ENCODE measurements around the gene SPINK4.

SPINK4 gene

GRCh38 chr9:33239921-33240320 is at the start of gene SPINK4:
Gene SPINK4, plus strand, starts transcription at chr9:33240167. Its CDS starts 42 bp downstream, at chr9:33240209.
- no peak for DNase-seq (ENCODE audit: low read depth in 1 of 2, low spot score in 1 of 2)

- DNase-seq (ENCODE audit: low read depth in 1 of 2, low spot score in 1 of 2), result no peak
Measured at GRCh38 chr9:33192493-33193255, 47.3 kb upstream of the SPINK4 start.

GRCh38 chr9:33193818-33194217 is 46.1 kb upstream of the SPINK4 start:
- DNase-seq (ENCODE audit: low read depth in 1 of 2, low spot score in 1 of 2), result no peak

- no peak for DNase-seq (ENCODE audit: low read depth in 1 of 2, low spot score in 1 of 2)
Measured at GRCh38 chr9:33196736-33197135, 43.2 kb upstream of the SPINK4 start.

- no peak for DNase-seq (ENCODE audit: low read depth in 1 of 2, low spot score in 1 of 2)
Measured at GRCh38 chr9:33197279-33198152, 42.5 kb upstream of the SPINK4 start.

- no peak for DNase-seq (ENCODE audit: low read depth in 1 of 2, low spot score in 1 of 2)
Measured at GRCh38 chr9:33198165-33198564, 41.8 kb upstream of the SPINK4 start.

GRCh38 chr9:33202018-33202417 is 37.9 kb upstream of the SPINK4 start:
- no peak for DNase-seq (ENCODE audit: low read depth in 1 of 2, low spot score in 1 of 2)

GRCh38 chr9:33202552-33203201 is 37.3 kb upstream of the SPINK4 start:
- no peak for DNase-seq (ENCODE audit: low read depth in 1 of 2, low spot score in 1 of 2)

- DNase-seq (ENCODE audit: low read depth in 1 of 2, low spot score in 1 of 2), result no peak
Measured at GRCh38 chr9:33209394-33209793, 30.6 kb upstream of the SPINK4 start.

- no peak for DNase-seq (ENCODE audit: low read depth in 1 of 2, low spot score in 1 of 2)
Measured at GRCh38 chr9:33210006-33210715, 29.8 kb upstream of the SPINK4 start.

GRCh38 chr9:33211695-33212393 is 28.1 kb upstream of the SPINK4 start:
- no peak for DNase-seq (ENCODE audit: low read depth in 1 of 2, low spot score in 1 of 2)

GRCh38 chr9:33220681-33221567 is 19.0 kb upstream of the SPINK4 start:
- no peak for DNase-seq (ENCODE audit: low read depth in 1 of 2, low spot score in 1 of 2)

- DNase-seq (ENCODE audit: low read depth in 1 of 2, low spot score in 1 of 2), result no peak
Measured at GRCh38 chr9:33221568-33221884, 18.4 kb upstream of the SPINK4 start.

GRCh38 chr9:33222031-33222430 is 17.9 kb upstream of the SPINK4 start:
- no peak for DNase-seq (ENCODE audit: low read depth in 1 of 2, low spot score in 1 of 2)

- DNase-seq (ENCODE audit: low read depth in 1 of 2, low spot score in 1 of 2), result no peak
Measured at GRCh38 chr9:33223696-33224095, 16.3 kb upstream of the SPINK4 start.

- peak; percentile 11 to 32 for DNase-seq (ENCODE audit: low read depth in 1 of 2, low spot score in 1 of 2)
Measured at GRCh38 chr9:33225319-33226147, 14.4 kb upstream of the SPINK4 start.

- no peak for DNase-seq (ENCODE audit: low read depth in 1 of 2, low spot score in 1 of 2)
Measured at GRCh38 chr9:33227008-33227398, 13.0 kb upstream of the SPINK4 start.

- no peak for DNase-seq (ENCODE audit: low read depth in 1 of 2, low spot score in 1 of 2)
Measured at GRCh38 chr9:33227741-33228140, 12.2 kb upstream of the SPINK4 start.

- DNase-seq (ENCODE audit: low read depth in 1 of 2, low spot score in 1 of 2), result no peak
Measured at GRCh38 chr9:33228606-33229005, 11.4 kb upstream of the SPINK4 start.

Data from stimulated activated CD4-positive, alpha-beta T cell treated with anti-CD3 and anti-CD28 coated beads, Interleukin-15, amount 100 ng/mL, for 1 hour (primary cell).